Measurements from ENCODE around the gene AIDA.

DNA sequence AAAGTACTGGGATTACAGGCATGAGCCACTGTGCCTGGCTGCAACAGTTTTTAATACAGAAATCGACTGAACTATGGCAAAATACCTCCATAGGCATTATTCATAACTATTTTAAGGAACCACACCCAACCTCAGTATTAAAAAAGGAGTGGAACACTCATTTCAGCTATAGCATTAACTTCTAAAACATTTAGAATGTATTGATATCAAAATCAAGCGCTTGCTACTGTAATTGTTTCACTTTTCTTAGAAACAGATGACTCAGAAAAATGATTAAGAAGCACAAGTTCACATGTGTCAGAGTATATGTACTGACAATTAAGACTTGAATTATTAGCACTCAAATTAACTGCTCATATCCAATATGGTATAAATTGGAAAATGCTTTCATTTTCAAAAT lies 15.1 kb downstream of the AIDA start:
- TF ChIP-seq POLR2AphosphoS5 (IDR thresholded peaks at IDR 0.05; ENCODE audit: low read depth, low read length) (no peak), SIN3A (IDR thresholded peaks at IDR 0.05; ENCODE audit: borderline replicate concordance, insufficient read depth, low read depth, low read length) (no peak)
- TF ChIP-seq, protein P1, sequence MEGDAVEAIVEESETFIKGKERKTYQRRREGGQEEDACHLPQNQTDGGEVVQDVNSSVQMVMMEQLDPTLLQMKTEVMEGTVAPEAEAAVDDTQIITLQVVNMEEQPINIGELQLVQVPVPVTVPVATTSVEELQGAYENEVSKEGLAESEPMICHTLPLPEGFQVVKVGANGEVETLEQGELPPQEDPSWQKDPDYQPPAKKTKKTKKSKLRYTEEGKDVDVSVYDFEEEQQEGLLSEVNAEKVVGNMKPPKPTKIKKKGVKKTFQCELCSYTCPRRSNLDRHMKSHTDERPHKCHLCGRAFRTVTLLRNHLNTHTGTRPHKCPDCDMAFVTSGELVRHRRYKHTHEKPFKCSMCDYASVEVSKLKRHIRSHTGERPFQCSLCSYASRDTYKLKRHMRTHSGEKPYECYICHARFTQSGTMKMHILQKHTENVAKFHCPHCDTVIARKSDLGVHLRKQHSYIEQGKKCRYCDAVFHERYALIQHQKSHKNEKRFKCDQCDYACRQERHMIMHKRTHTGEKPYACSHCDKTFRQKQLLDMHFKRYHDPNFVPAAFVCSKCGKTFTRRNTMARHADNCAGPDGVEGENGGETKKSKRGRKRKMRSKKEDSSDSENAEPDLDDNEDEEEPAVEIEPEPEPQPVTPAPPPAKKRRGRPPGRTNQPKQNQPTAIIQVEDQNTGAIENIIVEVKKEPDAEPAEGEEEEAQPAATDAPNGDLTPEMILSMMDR (IDR thresholded peaks at IDR 0.05): no peak
- TF ChIP-seq, protein P2, sequence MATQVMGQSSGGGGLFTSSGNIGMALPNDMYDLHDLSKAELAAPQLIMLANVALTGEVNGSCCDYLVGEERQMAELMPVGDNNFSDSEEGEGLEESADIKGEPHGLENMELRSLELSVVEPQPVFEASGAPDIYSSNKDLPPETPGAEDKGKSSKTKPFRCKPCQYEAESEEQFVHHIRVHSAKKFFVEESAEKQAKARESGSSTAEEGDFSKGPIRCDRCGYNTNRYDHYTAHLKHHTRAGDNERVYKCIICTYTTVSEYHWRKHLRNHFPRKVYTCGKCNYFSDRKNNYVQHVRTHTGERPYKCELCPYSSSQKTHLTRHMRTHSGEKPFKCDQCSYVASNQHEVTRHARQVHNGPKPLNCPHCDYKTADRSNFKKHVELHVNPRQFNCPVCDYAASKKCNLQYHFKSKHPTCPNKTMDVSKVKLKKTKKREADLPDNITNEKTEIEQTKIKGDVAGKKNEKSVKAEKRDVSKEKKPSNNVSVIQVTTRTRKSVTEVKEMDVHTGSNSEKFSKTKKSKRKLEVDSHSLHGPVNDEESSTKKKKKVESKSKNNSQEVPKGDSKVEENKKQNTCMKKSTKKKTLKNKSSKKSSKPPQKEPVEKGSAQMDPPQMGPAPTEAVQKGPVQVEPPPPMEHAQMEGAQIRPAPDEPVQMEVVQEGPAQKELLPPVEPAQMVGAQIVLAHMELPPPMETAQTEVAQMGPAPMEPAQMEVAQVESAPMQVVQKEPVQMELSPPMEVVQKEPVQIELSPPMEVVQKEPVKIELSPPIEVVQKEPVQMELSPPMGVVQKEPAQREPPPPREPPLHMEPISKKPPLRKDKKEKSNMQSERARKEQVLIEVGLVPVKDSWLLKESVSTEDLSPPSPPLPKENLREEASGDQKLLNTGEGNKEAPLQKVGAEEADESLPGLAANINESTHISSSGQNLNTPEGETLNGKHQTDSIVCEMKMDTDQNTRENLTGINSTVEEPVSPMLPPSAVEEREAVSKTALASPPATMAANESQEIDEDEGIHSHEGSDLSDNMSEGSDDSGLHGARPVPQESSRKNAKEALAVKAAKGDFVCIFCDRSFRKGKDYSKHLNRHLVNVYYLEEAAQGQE (IDR thresholded peaks at IDR 0.05; ENCODE audit: insufficient read depth in 1 of 2, low read depth in 2 of 2, low read length in 1 of 2): no peak

Measured in Panc1 (cell line).